Measurements from ENCODE around the gene CRABP2. TPM values are rescaled to one million over a fixed set of nuclear protein-coding genes. Genes with fewer than 3 reads are reported as not detected.

CRABP2 gene
- total RNA-seq, 1 experiment from 2014 or later, result 209 TPM

- POLR2A ChIA-PET, result interaction anchor here (1.6 kb wide), 1 partner anchor 9 kb away, joined by 3 read pairs; no protein-coding TSS in a partner anchor
- intact Hi-C loops (cut with micrococcal nuclease), result no loop called here
These were observed 6.4 kb downstream of the CRABP2 start for GRCh38 chr1:156698995-156699394.

DNA sequence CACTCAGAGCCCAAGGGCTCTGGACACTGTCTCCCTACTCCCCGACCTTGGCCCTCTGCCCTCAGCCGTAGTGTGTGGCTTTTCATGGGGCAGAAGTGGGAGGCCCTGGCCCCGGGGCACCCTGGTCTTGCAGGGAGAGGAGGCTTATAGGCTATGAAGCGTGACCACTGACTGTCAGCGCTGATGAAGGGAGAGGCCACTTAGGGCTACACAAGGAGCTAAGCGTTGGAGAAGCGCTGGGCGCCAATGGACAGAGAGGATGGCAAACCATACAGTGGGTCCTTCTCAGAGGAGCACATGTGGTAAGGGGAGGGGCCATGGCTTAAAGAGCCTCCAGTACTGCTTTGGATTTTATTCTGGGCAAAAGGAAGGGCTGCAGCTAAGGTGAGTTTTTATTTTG, 7.9 kb downstream of the CRABP2 start:
- H3K27me3 ChIP-seq (ENCODE audit: insufficient read depth, low read length), result no peaks in the 10 kb centered on the region
- H3K4me3 ChIP-seq (replicated peaks in 1 of 2; ENCODE audit: low read depth in 1 of 2, low read length in 2 of 2), result no peak overlapping the region
- no peaks in the 10 kb centered on the region for H3K9me3 ChIP-seq (ENCODE audit: control insufficient read depth in 1 of 2, insufficient read depth in 1 of 2, low read depth in 1 of 2, low read length in 2 of 2)
- no TSS peak for BruUV-seq (replicated peaks)
- ChIA-PET POLR2A (interaction anchor here (0.7 to 1.3 kb wide), 2 partner anchors 9 to 10 kb away, joined by 3 read pairs; no protein-coding TSS in a partner anchor), CTCF (interaction anchor here (0.9 to 1.4 kb wide), 2 partner anchors 8 to 11 kb away, joined by 3 to 5 read pairs; partner anchors contain the start of gene CRABP2), RAD21 (ENCODE audit: low non-redundant PET in 1 of 2, low total read pairs in 2 of 2, uncharacterized antibody in 2 of 2, unreplicated experiment in 2 of 2) (no interaction called here)
- intact Hi-C loops (cut with micrococcal nuclease), result no loop called here
- peaks cover 22 to 24% of the 10 kb centered on the region in 2 experiments; a peak in 3 of 4 replicates for H3K36me3 ChIP-seq (ENCODE audit: control insufficient read depth in 1 of 2, insufficient read depth in 2 of 2, low read length in 2 of 2)
- H3K9me2 ChIP-seq (ENCODE audit: insufficient read depth), result no peaks in the 10 kb centered on the region
- no peak overlapping the region for H3K9ac ChIP-seq (ENCODE audit: low read length)
- DNase-seq (ENCODE audit: low read depth, low spot score) (no peak), ATAC-seq (no peak)
- TF ChIP-seq, protein P1, sequence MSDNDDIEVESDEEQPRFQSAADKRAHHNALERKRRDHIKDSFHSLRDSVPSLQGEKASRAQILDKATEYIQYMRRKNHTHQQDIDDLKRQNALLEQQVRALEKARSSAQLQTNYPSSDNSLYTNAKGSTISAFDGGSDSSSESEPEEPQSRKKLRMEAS (IDR thresholded peaks at IDR 0.05), result no peak
- TF ChIP-seq SRF (IDR thresholded peaks at IDR 0.05; ENCODE audit: low read depth), result no peak
- TF ChIP-seq EZH2 (IDR thresholded peaks at IDR 0.05), result no peak
- TF ChIP-seq YY1 (IDR thresholded peaks at IDR 0.05; ENCODE audit: extremely low read depth, insufficient replicate concordance, low read depth, low read length), result no peak
- no peak for TF ChIP-seq JUND (IDR thresholded peaks at IDR 0.05)
- no peak for TF ChIP-seq FOSL1 (IDR thresholded peaks at IDR 0.05; ENCODE audit: low read depth)
- no peak for TF ChIP-seq POLR2AphosphoS5 (IDR thresholded peaks at IDR 0.05; ENCODE audit: low read depth, low read length)
- H3K4me2 ChIP-seq (ENCODE audit: low read length), result no peak overlapping the region
- peaks cover 22 to 28% of the 10 kb centered on the region in 2 experiments for H3K4me1 ChIP-seq (ENCODE audit: control insufficient read depth in 1 of 2, insufficient read depth in 2 of 2, low read length in 2 of 2)
- 0 out of 2 replicates have a peak, but pooled peaks cover 4% of the 10 kb centered on the region for H3K79me2 ChIP-seq (ENCODE audit: insufficient read depth, low read length)
- H4K20me1 ChIP-seq (ENCODE audit: insufficient read depth), result no peaks in the 10 kb centered on the region
- H3K27ac ChIP-seq (ENCODE audit: low read depth, low read length), result no peak overlapping the region
- H2AFZ ChIP-seq (ENCODE audit: low read depth, low read length, poor library complexity, severe bottlenecking), result no peak overlapping the region

More at GRCh38 chr1:156698995-156699394, 6.4 kb downstream of the CRABP2 start:
- H3K79me2 ChIP-seq (ENCODE audit: insufficient read depth, low read length), result peaks cover 18% of the 10 kb centered on the region
- DNase-seq (ENCODE audit: low read depth, low spot score), result no peak
- H3K9ac ChIP-seq (ENCODE audit: low read length), result no peak overlapping the region
- H3K36me3 ChIP-seq (ENCODE audit: control insufficient read depth in 1 of 2, insufficient read depth in 2 of 2, low read length in 2 of 2), result peaks cover 22 to 26% of the 10 kb centered on the region in 2 experiments; a peak in 3 of 4 replicates
- H3K27ac ChIP-seq (ENCODE audit: low read depth, low read length), result no peak overlapping the region
- no peak overlapping the region for H2AFZ ChIP-seq (ENCODE audit: low read depth, low read length, poor library complexity, severe bottlenecking)
- H3K9me3 ChIP-seq (ENCODE audit: control insufficient read depth in 1 of 2, insufficient read depth in 1 of 2, low read depth in 1 of 2, low read length in 2 of 2), result no peaks in the 10 kb centered on the region
- TF ChIP-seq ZNF274 (IDR thresholded peaks at IDR 0.05; ENCODE audit: low read depth, low read length) (no peak), ELF1 (IDR thresholded peaks at IDR 0.05; ENCODE audit: borderline replicate concordance, low read depth) (no peak), RAD21 (IDR thresholded peaks at IDR 0.05; ENCODE audit: low read depth) (no peak), JUND (IDR thresholded peaks at IDR 0.05) (no peak), CEBPB (IDR thresholded peaks at IDR 0.05; ENCODE audit: low read depth) (no peak)
- H3K27me3 ChIP-seq (ENCODE audit: insufficient read depth, low read length), result no peaks in the 10 kb centered on the region
- peaks cover 20 to 24% of the 10 kb centered on the region in 2 experiments for H3K4me1 ChIP-seq (ENCODE audit: control insufficient read depth in 1 of 2, insufficient read depth in 2 of 2, low read length in 2 of 2)
- H3K9me2 ChIP-seq (ENCODE audit: insufficient read depth), result no peaks in the 10 kb centered on the region
- ChIA-PET CTCF (interaction anchor here (1.4 to 1.9 kb wide), 2 partner anchors 9 to 10 kb away, joined by 3 to 7 read pairs; no protein-coding TSS in a partner anchor), RAD21 (ENCODE audit: low non-redundant PET in 1 of 2, low total read pairs in 2 of 2, uncharacterized antibody in 2 of 2, unreplicated experiment in 2 of 2) (no interaction called here)
- no peaks in the 10 kb centered on the region for H4K20me1 ChIP-seq (ENCODE audit: insufficient read depth)
- no peak overlapping the region for H3K4me3 ChIP-seq (replicated peaks in 1 of 2; ENCODE audit: low read depth in 1 of 2, low read length in 2 of 2)
- no peak overlapping the region for H3K4me2 ChIP-seq (ENCODE audit: low read length)
- no TSS peak for BruUV-seq (replicated peaks)
- no peak for ATAC-seq

Data from HCT116 (cell line).